MCF 10A (cell line): ENCODE data around the gene MAP7. TPM values are rescaled to one million over a fixed set of nuclear protein-coding genes. Genes with fewer than 3 reads are reported as not detected.
"Not testable (repeated sequence)": the region's sequence is repeated elsewhere in the genome, so short reads cannot be mapped to it uniquely, and the experiment has no call there.

Experiments used
- BruUV-seq: library from RNA; stranded (reverse); fragments of 400-500 nt; replicated peaks from 2 replicates; lab custom pipeline; 2021; lab: Mats Ljungman, UMichigan
- CTCF ChIA-PET: fragments of 300-600 bp; sonication (Branson Sonifier 250); formaldehyde crosslinking; extraction: SDS; loops from one replicate; lab custom pipeline; 2021; ENCODE audit warnings: antibody characterized with exemption, inconsistent platforms; lab: Yijun Ruan, JAX
- POLR2A ChIA-PET: fragments of 300-600, 350-650 bp; sonication (Branson Sonifier 250); formaldehyde crosslinking; extraction: SDS; loops from one replicate; lab custom pipeline; 2020; ENCODE audit warnings: antibody characterized with exemption, inconsistent platforms; lab: Yijun Ruan, JAX
- DNase-seq: peaks from one replicate; pipeline ENCODE4 v3.0.0-alpha.2; 2018; ENCODE audit not compliant: unreplicated experiment
- H3K27ac Mint-ChIP-seq: one replicate; pipeline ENCODE4 v1.8.0; 2022; ENCODE audit warnings: mild to moderate bottlenecking, low read depth, mixed read lengths; ENCODE audit not compliant: unreplicated experiment
- H3K27me3 Mint-ChIP-seq: one replicate; pipeline ENCODE4 v1.8.0; 2022; ENCODE audit warnings: mixed read lengths; ENCODE audit not compliant: insufficient read depth, unreplicated experiment
- H3K36me3 Mint-ChIP-seq: one replicate; pipeline ENCODE4 v1.8.0; 2022; ENCODE audit warnings: mild to moderate bottlenecking, moderate library complexity, mixed read lengths; ENCODE audit not compliant: insufficient read depth, unreplicated experiment
- H3K4me1 Mint-ChIP-seq: one replicate; pipeline ENCODE4 v1.8.0; 2022; ENCODE audit warnings: mixed read lengths; ENCODE audit not compliant: insufficient read depth, unreplicated experiment
- H3K4me3 Mint-ChIP-seq: one replicate; pipeline ENCODE4 v1.8.0; 2022; ENCODE audit warnings: mild to moderate bottlenecking, moderate library complexity, mixed read lengths; ENCODE audit not compliant: unreplicated experiment
- H3K9me3 Mint-ChIP-seq: one replicate; pipeline ENCODE4 v1.8.0; 2022; ENCODE audit warnings: mixed read lengths; ENCODE audit not compliant: unreplicated experiment
- CTCF ChIP-seq: fragments of 200-600 bp; IDR thresholded peaks from one replicate; pipeline ENCODE4 v1.8.0; 2022; ENCODE audit warnings: antibody characterized with exemption, mild to moderate bottlenecking; ENCODE audit not compliant: unreplicated experiment
- intact Hi-C: fragments of 100-400 bp; cut with micrococcal nuclease; formaldehyde crosslinking; loops from 2 replicates; pipeline ENCODE4 v1.14.1; 2022
- total RNA-seq: library from RNA; stranded (reverse); gene quantifications from 2 replicates; pipeline ENCODE4 v1.2.3, GENCODE V29; 2022

The MAP7 gene
- total RNA-seq, 1 experiment from 2014 or later, result 17.2 TPM

GRCh38 chr6:136396908-136397307 lies 153.3 kb downstream of the MAP7 start:
- Mint-ChIP-seq H3K36me3 (no peaks in the 10 kb centered on the region), H3K27ac (no peak overlapping the region), H3K27me3 (no peaks in the 10 kb centered on the region), H3K4me1 (peaks cover 3% of the 10 kb centered on the region), H3K9me3 (no peaks in the 10 kb centered on the region), H3K4me3 (no peak overlapping the region)
- BruUV-seq, result no TSS peak
- no peak for TF ChIP-seq CTCF
- DNase-seq, result no peak
- ChIA-PET CTCF (no interaction called here), POLR2A (no interaction called here)
- intact Hi-C loops, result no loop called here

- POLR2A ChIA-PET, H3K9me3 Mint-ChIP-seq, H3K4me3 Mint-ChIP-seq, intact Hi-C loops, DNase-seq, H3K27ac Mint-ChIP-seq, BruUV-seq, H3K36me3 Mint-ChIP-seq, H3K4me1 Mint-ChIP-seq, H3K27me3 Mint-ChIP-seq: not testable (repeated sequence)
- CTCF ChIA-PET, result interaction anchor here (0.6 kb wide), 1 partner anchor 20 kb away, joined by 3 read pairs; no protein-coding TSS in a partner anchor
Measured at GRCh38 chr6:136390959-136391358, 159.3 kb downstream of the MAP7 start.

GRCh38 chr6:136387316-136387715 lies 162.9 kb downstream of the MAP7 start:
- Mint-ChIP-seq H3K27me3 (no peaks in the 10 kb centered on the region), H3K4me1 (no peaks in the 10 kb centered on the region), H3K9me3 (no peaks in the 10 kb centered on the region), H3K36me3 (peaks cover 6% of the 10 kb centered on the region), H3K27ac (no peak overlapping the region), H3K4me3 (no peak overlapping the region)
- peak; percentile 66 for DNase-seq
- POLR2A ChIA-PET, result interaction anchor here (0.6 to 1.5 kb wide), 5 partner anchors 15 to 198 kb away, joined by 3 to 9 read pairs (median 5); no protein-coding TSS in a partner anchor
- BruUV-seq, result no TSS peak
- CTCF ChIA-PET, result interaction anchor here (0.6 to 2.0 kb wide), 7 partner anchors 8 to 159 kb away, joined by 3 to 7 read pairs (median 3); partner anchors contain the start of gene BCLAF1
- intact Hi-C loops, result no loop called here
- TF ChIP-seq CTCF, result no peak

- BruUV-seq, result no TSS peak
- Mint-ChIP-seq H3K36me3 (no peaks in the 10 kb centered on the region), H3K27me3 (no peaks in the 10 kb centered on the region), H3K27ac (no peak overlapping the region), H3K9me3 (no peaks in the 10 kb centered on the region), H3K4me1 (no peaks in the 10 kb centered on the region), H3K4me3 (no peak overlapping the region)
- DNase-seq, result no peak
- intact Hi-C loops, result no loop called here
- CTCF ChIA-PET, result interaction anchor here (0.6 to 0.7 kb wide), 2 partner anchors 127 to 164 kb away, joined by 3 read pairs; no protein-coding TSS in a partner anchor
- TF ChIP-seq CTCF, result no peak
- POLR2A ChIA-PET, result no interaction called here
Measured at GRCh38 chr6:136383268-136383937, 166.8 kb downstream of the MAP7 start.
